Vagina (tissue), 2 donors: Measurements from ENCODE around the gene PADI3.

Experiments
- POLR2A ChIP-seq, 2 donors: fragments of 450-650 bp; IDR thresholded peaks; one replicate each; pipeline ENCODE4 v1.6.1; 2017; ENCODE audit warnings: antibody characterized with exemption in 2 of 2, mild to moderate bottlenecking in 2 of 2, moderate library complexity in 2 of 2
- TF ChIP-seq, protein P1 (sequence below), 3 experiments: fragments of 450-650 bp in 2 of 3; fragments of 200-600 bp in 1 of 3; sonication (generic) in 1 of 3; IDR thresholded peaks; one replicate each; pipeline ENCODE4 v1.5.1; 2017 to 2019; ENCODE audit warnings: antibody characterized with exemption in 3 of 3, mild to moderate bottlenecking in 2 of 3, moderate library complexity in 2 of 3

GRCh38 chr1:17234405-17234804 is 14.5 kb upstream of the PADI3 start:
- TF ChIP-seq, protein P1, sequence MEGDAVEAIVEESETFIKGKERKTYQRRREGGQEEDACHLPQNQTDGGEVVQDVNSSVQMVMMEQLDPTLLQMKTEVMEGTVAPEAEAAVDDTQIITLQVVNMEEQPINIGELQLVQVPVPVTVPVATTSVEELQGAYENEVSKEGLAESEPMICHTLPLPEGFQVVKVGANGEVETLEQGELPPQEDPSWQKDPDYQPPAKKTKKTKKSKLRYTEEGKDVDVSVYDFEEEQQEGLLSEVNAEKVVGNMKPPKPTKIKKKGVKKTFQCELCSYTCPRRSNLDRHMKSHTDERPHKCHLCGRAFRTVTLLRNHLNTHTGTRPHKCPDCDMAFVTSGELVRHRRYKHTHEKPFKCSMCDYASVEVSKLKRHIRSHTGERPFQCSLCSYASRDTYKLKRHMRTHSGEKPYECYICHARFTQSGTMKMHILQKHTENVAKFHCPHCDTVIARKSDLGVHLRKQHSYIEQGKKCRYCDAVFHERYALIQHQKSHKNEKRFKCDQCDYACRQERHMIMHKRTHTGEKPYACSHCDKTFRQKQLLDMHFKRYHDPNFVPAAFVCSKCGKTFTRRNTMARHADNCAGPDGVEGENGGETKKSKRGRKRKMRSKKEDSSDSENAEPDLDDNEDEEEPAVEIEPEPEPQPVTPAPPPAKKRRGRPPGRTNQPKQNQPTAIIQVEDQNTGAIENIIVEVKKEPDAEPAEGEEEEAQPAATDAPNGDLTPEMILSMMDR (IDR thresholded peaks at IDR 0.05): no peak
- no peak for TF ChIP-seq POLR2A (IDR thresholded peaks at IDR 0.05)
